Medulla oblongata (tissue), 1 donor: Measurements from ENCODE around the gene MOGAT3.
A peak's percentile ranks its signal among the peaks of the same experiment; 100 is the strongest.

Source experiments
- DNase-seq: peaks from one replicate; pipeline ENCODE4 v3.0.0-alpha.2; 2015; ENCODE audit errors: extremely low spot score

MOGAT3 gene, protein sequence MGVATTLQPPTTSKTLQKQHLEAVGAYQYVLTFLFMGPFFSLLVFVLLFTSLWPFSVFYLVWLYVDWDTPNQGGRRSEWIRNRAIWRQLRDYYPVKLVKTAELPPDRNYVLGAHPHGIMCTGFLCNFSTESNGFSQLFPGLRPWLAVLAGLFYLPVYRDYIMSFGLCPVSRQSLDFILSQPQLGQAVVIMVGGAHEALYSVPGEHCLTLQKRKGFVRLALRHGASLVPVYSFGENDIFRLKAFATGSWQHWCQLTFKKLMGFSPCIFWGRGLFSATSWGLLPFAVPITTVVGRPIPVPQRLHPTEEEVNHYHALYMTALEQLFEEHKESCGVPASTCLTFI

DNA sequence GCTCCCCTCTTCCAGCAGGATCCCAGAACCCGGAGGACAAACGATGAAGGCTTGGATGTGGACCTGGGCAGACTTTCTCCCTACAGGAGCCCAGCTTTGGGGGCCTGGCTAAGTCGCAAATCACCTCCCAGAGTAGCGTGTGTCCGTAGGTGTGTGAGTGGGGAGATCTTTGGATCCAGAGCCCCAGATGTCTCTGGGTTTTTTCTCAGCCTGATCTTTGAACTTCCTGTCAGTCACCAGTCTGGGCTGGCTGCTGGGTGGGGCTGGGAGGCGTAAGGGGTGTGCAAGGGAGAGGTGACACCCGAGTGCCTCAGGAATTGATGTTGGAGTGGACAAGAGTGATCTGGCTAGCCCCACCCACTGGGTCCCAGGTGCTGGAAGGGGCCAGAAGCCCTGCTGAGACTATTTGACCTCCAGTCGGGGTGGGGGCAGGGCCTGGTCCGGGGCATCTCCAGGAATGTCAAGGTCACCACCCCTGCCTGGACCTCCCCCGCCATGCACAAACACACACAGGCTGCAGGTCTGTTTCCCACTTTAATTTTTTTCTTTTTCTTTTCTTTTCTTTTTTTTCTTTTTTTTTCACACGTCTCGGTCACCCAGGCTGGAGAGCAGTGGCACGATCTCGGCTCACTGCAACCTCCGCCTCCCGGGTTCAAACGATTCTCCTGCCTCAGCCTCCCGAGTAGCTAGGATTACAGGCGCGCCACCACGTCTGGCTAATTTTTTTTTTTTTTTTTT is at the start of gene MOGAT3:
MOGAT3 (minus strand) TSS at position 175 of the 738 bp plus-strand sequence. CDS start 182 bp downstream, outside the sequence.
- no peak for DNase-seq

DNA sequence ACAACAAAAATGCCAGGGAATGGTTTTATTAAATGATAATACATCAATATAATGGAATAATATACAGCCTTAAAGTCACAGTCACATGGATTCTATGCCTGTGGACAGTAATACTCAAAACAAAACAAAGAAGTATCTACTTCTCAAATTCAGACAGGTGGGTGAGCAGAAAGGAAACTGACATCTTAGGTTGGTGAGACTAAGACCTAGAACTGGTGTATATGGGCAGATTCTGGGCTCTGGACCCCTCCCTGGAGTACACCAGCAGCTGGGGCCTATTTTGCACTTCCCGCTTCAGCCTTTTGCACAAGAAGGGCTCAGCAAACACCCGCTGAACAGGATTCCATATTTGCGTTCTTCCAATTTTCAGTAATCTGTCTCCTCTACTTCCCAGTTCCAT is 49.5 kb upstream of the MOGAT3 start:
- DNase-seq, result no peak

DNA sequence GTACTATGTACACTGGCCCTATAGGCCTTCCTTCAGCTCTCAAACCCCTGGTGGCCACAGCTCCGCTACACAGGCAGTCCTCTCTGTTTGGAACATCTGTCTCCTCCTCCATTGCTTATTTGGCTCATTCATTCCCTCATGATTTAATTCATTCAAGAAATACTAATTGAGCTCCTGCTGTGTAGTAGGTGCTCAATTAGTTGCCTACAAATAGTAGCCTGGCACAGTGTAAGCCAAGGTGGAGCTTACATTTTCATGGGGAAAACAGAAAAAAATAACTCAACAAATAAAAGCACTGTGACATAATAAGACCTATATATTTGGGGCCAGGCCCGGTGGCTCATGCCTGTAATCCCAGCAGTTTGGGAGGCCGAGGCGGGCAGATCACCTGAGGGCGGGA is 47.4 kb upstream of the MOGAT3 start:
- no peak for DNase-seq

- DNase-seq, result no peak
These were observed 44.4 kb upstream of the MOGAT3 start for GRCh38 chr7:101245147-101245668.

- DNase-seq, result peak; percentile 95
These were observed 43.7 kb upstream of the MOGAT3 start, which contains the start of gene FIS1 for GRCh38 chr7:101244375-101245146. FIS1 (minus strand) TSS chr7:101245081; CDS start chr7:101245004, 77 bp downstream.

- peak; percentile 24 for DNase-seq
These were observed 43.0 kb upstream of the MOGAT3 start for GRCh38 chr7:101243646-101244374.

GRCh38 chr7:101241443-101242349 is 40.9 kb upstream of the MOGAT3 start:
- no peak for DNase-seq

DNA sequence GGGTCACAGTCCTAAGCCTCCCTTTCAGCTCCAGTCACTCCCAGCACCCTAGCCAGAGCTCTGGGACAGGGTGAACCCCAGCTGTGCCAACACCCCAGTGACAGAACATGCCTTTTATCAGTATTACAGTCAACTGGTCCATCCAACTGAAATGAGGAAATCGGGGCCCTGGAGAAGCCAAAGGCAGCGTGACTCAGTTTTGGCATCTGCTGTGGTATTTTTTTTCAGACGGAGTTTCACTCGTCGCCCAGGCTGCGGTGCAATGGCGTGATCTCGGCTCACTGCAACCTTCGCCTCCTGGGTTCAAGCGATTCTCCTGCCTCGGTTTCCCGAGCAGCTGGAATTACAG is 40.2 kb upstream of the MOGAT3 start:
- no peak for DNase-seq

DNA sequence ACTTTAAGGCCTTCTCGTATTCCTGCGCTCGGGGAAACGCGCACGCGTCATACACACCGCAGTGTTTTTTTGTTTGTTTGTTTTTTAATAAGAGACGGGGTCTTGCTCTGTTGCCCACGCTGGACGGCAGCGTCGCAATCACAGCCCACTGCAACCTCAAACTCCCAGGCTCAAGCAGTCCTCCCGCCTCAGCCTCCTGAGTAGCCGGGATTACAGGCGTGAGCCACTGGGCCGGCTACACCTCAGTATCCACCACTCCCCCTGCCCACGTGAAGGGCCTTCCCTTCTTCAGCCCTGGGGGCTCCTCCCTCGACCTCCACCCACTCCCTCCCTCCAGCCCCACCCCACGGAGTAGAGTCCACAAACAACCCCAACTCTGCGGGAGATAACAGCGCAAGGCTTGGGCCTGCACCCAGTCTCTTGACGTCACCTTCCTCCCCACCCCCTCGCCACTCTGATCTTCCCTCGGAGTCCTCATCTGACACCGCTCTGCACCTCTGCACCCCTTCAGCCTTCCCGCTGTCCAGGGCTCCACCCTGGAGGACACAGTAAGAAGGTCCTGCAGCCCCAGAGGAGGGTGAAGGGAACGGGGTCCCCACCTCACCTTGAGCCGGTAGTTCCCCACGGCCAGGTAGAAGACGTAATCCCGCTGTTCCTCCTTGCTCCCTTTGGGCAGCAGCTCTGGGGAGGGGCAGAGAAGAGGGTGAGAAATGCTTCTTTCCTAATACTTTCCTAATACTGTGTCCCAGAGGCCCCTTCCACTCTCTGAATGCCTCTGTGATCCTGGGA is 39.6 kb upstream of the MOGAT3 start:
- no peak for DNase-seq

GRCh38 chr7:101239951-101240220 is 39.0 kb upstream of the MOGAT3 start:
- no peak for DNase-seq

DNA sequence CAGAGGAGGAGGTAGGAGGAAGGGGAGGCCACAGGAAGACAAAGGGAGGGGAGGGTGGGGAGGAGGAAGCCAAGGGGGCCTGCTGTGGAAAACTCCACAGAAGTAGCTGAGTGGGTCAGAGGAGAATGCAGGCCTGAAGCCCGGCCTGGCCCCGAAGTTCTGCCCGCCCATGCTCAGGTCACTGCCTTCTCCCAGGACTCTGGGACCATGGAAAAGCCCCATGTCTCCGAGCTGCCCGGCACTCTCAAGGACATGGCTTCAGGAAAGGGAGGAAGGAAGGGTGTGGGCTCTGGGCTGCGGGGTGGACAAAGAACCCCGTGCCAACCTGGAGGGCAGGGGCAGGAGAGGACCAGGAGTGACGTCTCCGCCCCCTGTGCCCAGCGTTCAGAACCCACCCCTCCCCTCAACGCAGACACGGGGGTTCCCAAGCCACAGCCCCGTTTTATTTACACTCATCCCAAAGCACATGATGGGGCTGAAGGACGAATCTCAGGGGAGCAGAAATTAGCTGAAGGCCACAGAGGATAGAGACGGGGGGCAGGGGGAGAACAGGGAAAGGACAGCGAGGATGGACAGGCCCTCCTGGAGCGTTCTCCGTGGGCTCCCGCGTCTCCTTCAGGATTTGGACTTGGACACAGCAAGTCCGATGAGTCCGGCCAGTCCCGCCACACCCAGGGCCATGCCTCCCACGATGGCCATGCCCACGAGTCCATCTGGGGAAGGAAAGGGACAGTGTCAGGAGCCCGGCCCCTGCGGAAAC is 38.5 kb upstream of the MOGAT3 start:
- DNase-seq, result no peak

- no peak for DNase-seq
These were observed 37.7 kb upstream of the MOGAT3 start for GRCh38 chr7:101238226-101239182.

DNA sequence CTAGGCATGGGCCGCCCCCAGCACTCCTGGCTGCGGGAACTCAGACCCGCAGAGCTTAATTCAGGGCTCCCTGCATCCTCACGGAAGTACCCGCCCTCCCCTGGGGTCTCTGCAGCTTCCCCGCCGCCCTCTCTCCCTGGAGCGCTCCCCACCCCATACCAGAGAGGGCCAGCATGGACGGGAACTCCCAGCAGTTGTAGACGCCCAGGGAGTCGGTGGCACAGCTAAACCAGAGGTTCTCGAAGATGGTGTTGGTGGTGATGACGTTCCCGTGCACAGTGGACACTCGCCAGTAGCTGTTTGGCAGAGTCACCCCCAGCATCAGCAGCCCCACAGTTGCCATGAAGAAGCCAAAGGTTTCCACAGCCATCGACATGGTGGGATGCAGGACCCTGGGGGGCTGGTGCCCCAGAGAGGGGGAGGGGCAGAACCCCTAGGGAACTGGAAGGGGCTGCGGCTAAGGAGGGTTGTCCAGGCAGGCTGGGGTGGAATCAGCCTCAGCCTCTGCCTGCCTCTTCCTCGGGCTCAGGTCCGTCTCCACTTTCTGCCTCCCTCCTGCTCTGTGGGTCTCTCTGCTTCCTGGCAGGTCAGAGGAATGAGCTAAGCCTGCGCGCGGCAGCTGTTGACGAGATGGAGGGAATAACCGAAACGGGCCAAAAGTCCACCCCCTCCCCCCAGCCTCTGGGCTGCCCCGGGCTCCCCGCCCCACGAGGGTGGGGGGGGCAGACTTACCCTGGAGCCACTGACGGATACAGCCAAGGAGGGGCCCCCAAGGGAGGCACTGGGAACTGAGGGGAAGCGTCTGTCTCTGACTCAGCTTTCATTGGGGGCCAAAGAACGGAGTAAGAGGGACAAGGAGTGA is 36.6 kb upstream of the MOGAT3 start, which contains the start of gene CLDN15:
CLDN15 (minus strand) TSS at position 597 of the 862 bp plus-strand sequence; CDS start at position 376, 221 bp downstream.
- DNase-seq, result peak; percentile 60

GRCh38 chr7:101236292-101236835 is 35.5 kb upstream of the MOGAT3 start:
- no peak for DNase-seq

- DNase-seq, result no peak
These were observed 34.7 kb upstream of the MOGAT3 start for GRCh38 chr7:101235522-101235921.

DNA sequence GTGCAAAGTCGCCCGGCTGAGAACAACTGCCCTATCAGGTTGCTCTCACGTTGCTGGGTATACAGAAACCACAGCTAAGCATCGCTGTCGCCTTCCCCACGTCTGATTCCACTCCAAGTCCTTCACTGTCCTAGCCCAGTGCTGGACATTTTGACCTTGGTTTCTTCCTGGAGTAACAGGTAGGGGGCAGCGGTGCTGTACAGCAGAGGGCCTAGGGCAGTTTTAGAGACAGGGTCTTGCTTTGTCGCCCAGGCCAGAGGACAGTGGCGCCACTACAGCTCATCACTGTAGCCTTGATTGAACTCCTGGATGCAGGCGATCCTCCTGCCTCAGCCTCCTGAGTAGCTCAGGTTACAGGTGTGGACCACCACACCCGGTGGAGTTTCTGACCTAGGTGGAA is 34.2 kb upstream of the MOGAT3 start:
- DNase-seq, result no peak
